LNCAP (cell line): ENCODE results near the gene MKLN1.

ENCODE experiments used
- CTCF ChIP-seq: fragments of 450-650 bp; IDR thresholded peaks from 2 replicates; pipeline ENCODE4 v1.5.1; 2017; ENCODE audit warnings: mild to moderate bottlenecking

Gene MKLN1

GRCh38 chr7:131493581-131493980, 165.9 kb downstream of the MKLN1 start:
- no peak for TF ChIP-seq CTCF

DNA sequence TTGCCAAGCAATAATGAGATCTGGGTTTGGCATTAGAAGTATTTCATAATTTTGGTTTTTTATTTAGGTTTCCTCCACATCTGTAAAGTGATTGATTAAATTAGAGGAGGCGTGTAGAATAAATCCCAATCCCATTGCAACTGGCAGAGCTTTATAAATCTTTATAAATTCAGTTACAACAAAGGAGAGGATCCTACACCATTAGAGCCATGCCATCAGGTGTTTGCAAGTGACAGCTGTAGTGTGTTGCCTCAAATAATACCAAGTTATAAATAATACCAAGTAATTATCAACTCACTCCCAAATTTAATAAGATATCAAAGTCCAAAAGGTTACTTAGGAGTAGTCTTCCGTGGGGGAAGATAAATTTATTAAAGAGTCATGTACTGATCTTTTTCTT, 166.5 kb downstream of the MKLN1 start:
- no peak for TF ChIP-seq CTCF

DNA sequence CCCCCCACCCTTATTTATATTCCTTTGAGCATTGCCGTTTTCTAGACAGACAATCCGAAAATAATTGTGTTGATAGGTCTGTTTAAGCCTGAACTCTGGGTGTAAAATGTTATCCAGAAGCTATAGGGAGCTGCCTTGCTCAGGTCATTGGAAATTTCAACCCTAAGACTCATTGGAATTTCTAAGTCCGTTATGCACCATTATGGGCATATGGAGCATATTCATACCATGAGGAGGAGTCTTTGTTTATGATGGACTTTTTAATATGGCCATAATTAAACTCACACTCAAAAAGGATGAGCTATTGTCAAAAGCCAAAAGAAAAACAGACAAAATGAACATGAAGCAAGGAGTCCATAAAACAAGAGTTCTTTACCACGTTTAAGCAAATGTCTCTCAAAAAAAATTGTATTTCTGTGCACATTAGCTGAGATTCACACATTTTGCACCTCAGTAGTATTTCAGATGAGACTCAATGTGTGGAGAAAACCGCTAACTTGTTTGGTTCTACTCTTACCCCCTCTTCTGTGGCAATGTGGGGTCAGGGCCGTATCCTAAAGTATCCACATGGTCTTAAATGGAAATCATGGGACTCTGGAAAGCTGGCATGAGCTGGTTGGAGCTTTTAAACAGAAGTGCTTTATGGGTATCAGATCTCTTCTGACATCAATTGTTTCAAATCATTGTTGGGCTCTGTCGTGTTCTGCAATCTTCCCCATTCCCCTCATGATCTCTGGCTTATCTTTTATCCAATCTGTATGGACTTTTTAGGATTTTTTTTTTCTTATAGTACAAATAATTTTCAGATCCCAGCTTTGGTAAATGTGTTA, 168.2 kb downstream of the MKLN1 start:
- no peak for TF ChIP-seq CTCF

GRCh38 chr7:131497454-131497853, 169.8 kb downstream of the MKLN1 start:
- no peak for TF ChIP-seq CTCF

GRCh38 chr7:131498237-131498885, 170.7 kb downstream of the MKLN1 start:
- TF ChIP-seq CTCF: no peak

DNA sequence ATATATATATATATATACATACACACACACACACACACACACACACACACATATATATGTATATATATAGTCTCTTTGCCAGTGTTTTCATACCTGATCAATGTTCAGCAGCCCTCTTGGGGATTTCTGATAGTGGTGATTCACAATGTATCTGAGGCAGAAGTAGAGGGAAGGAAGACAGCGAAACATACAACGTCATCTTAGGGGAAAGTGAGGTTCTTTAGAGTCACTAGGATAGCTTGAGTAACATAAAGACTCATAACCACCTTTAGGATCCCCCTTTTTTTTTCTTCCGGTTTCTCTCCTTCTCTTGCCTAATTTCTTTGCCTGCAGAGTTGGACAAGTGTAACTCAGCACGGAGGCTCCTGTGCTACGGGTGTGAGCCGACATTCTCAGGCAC, 172.1 kb downstream of the MKLN1 start:
- TF ChIP-seq CTCF: no peak

GRCh38 chr7:131500357-131500756, 172.7 kb downstream of the MKLN1 start:
- TF ChIP-seq CTCF: no peak
